ENCODE results near the gene SOD3. TPM values are rescaled to one million over a fixed set of nuclear protein-coding genes. Genes with fewer than 3 reads are reported as not detected.

Gene SOD3
- total and polyA plus RNA-seq, 2 donors from 2014 or later = 111 to 193 TPM

GRCh38 chr4:24843096-24843495 lies 47.7 kb downstream of the SOD3 start:
- intact Hi-C loops (cut with DNase I) = no loop called here
- Histone ChIP-seq H3K27me3 (ENCODE audit: control insufficient read depth, insufficient read depth, low read length) (no peaks in the 10 kb centered on the region), H3K4me3 (ENCODE audit: low read length in 3 of 3) (no peak overlapping the region), H3K9me3 (ENCODE audit: control insufficient read depth in 2 of 3, insufficient read depth in 1 of 3, low read length in 3 of 3) (peaks cover 0 to 4% (median 0%) of the 10 kb centered on the region in 3 donors), H3K27ac (ENCODE audit: low read depth in 2 of 2, low read length in 2 of 2) (no peak overlapping the region), H3K4me1 (ENCODE audit: control insufficient read depth in 2 of 3, insufficient read depth in 2 of 3, low read depth in 1 of 3, low read length in 3 of 3) (peaks cover 0 to 6% (median 3%) of the 10 kb centered on the region in 3 donors), H3K36me3 (ENCODE audit: control insufficient read depth in 2 of 3, insufficient read depth in 3 of 3, low read length in 3 of 3) (no peaks in the 10 kb centered on the region), H3K9ac (ENCODE audit: low read length in 3 of 3) (no peak overlapping the region)
- no peak for DNase-seq
- no peak for FAIRE-seq
- no peak for TF ChIP-seq CTCF (IDR thresholded peaks at IDR 0.05; ENCODE audit: borderline replicate concordance, extremely low read depth, insufficient read depth)

GRCh38 chr4:24845132-24845531 lies 49.8 kb downstream of the SOD3 start:
- FAIRE-seq = no peak
- Histone ChIP-seq H3K27ac (ENCODE audit: low read depth in 2 of 2, low read length in 2 of 2) (no peak overlapping the region), H3K9me3 (ENCODE audit: control insufficient read depth in 2 of 3, insufficient read depth in 1 of 3, low read length in 3 of 3) (peaks cover 0 to 4% (median 0%) of the 10 kb centered on the region in 3 donors), H3K4me1 (ENCODE audit: control insufficient read depth in 2 of 3, insufficient read depth in 2 of 3, low read depth in 1 of 3, low read length in 3 of 3) (peaks cover 0 to 6% (median 3%) of the 10 kb centered on the region in 3 donors), H3K4me3 (ENCODE audit: low read length in 3 of 3) (no peak overlapping the region), H3K36me3 (ENCODE audit: control insufficient read depth in 2 of 3, insufficient read depth in 3 of 3, low read length in 3 of 3) (no peaks in the 10 kb centered on the region), H3K27me3 (ENCODE audit: control insufficient read depth, insufficient read depth, low read length) (no peaks in the 10 kb centered on the region), H3K9ac (ENCODE audit: low read length in 3 of 3) (no peak overlapping the region)
- TF ChIP-seq CTCF (IDR thresholded peaks at IDR 0.05; ENCODE audit: borderline replicate concordance, extremely low read depth, insufficient read depth) = no peak
- no peak for DNase-seq
- intact Hi-C loops (cut with DNase I) = no loop called here

DNA sequence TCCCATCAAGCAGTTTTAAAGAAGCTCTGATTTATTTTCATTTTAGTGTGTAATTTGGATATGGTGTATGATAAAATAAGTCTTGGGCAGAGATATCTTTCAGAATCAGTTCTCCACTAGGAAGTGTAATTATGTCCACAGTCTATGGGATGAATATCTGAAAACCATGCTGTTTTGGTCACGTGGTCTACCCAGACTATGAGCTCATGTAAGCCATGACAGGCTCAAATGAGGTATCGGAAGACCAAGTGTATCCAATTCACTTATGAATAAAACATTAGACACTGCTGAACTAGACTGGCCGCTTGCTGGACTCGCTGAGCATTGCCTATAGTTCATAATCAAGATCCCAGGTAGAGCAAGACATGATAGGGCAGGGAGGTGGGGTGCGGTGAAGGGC lies 50.5 kb downstream of the SOD3 start:
- H3K4me1 ChIP-seq (ENCODE audit: control insufficient read depth in 2 of 3, insufficient read depth in 2 of 3, low read depth in 1 of 3, low read length in 3 of 3) = peaks cover 0 to 6% (median 1%) of the 10 kb centered on the region in 3 donors
- H3K4me3 ChIP-seq (ENCODE audit: low read length in 3 of 3) = no peak overlapping the region
- H3K9me3 ChIP-seq (ENCODE audit: control insufficient read depth in 2 of 3, insufficient read depth in 1 of 3, low read length in 3 of 3) = no peaks in the 10 kb centered on the region
- no peak overlapping the region for H3K27ac ChIP-seq (ENCODE audit: low read depth in 2 of 2, low read length in 2 of 2)
- no peaks in the 10 kb centered on the region for H3K27me3 ChIP-seq (ENCODE audit: control insufficient read depth, insufficient read depth, low read length)
- intact Hi-C loops (cut with DNase I) = no loop called here
- no peak for FAIRE-seq
- DNase-seq = no peak
- no peaks in the 10 kb centered on the region for H3K36me3 ChIP-seq (ENCODE audit: control insufficient read depth in 2 of 3, insufficient read depth in 3 of 3, low read length in 3 of 3)
- no peak for TF ChIP-seq CTCF (IDR thresholded peaks at IDR 0.05; ENCODE audit: borderline replicate concordance, extremely low read depth, insufficient read depth)
- no peak overlapping the region for H3K9ac ChIP-seq (ENCODE audit: low read length in 3 of 3)

DNA sequence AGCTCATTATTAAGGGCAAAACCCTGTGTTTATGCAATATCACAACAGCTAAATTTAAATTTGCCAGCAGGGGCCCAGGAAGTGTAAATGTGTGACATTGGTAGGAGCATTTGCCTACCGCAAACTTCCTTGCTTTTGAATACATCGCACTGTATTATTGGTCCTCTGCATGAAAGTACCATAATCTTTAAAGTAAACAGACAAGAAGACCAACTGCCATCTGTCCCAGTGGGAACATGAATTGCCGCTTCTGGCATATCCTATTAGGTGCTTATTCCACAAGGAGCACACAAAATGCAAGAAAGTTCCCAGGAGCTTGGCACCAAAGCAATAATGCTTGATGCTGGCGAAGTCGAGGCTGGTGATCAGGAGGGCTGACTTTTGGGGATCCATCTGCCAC lies 51.3 kb downstream of the SOD3 start:
- FAIRE-seq = no peak
- TF ChIP-seq CTCF (IDR thresholded peaks at IDR 0.05; ENCODE audit: borderline replicate concordance, extremely low read depth, insufficient read depth) = no peak
- no peaks in the 10 kb centered on the region for H3K27me3 ChIP-seq (ENCODE audit: control insufficient read depth, insufficient read depth, low read length)
- H3K9me3 ChIP-seq (ENCODE audit: control insufficient read depth in 2 of 3, insufficient read depth in 1 of 3, low read length in 3 of 3) = no peaks in the 10 kb centered on the region
- H3K4me1 ChIP-seq (ENCODE audit: control insufficient read depth in 2 of 3, insufficient read depth in 2 of 3, low read depth in 1 of 3, low read length in 3 of 3) = peaks cover 0 to 6% (median 0%) of the 10 kb centered on the region in 3 donors
- no peaks in the 10 kb centered on the region for H3K36me3 ChIP-seq (ENCODE audit: control insufficient read depth in 2 of 3, insufficient read depth in 3 of 3, low read length in 3 of 3)
- H3K9ac ChIP-seq (ENCODE audit: low read length in 3 of 3) = no peak overlapping the region
- no peak overlapping the region for H3K4me3 ChIP-seq (ENCODE audit: low read length in 3 of 3)
- no peak for DNase-seq
- no peak overlapping the region for H3K27ac ChIP-seq (ENCODE audit: low read depth in 2 of 2, low read length in 2 of 2)
- intact Hi-C loops (cut with DNase I) = no loop called here

Measured in kidney (tissue), 14 donors.